Upper lobe of left lung (tissue), 4 donors: ENCODE measurements around the gene FUCA1.

Experiments
- CTCF ChIP-seq, 6 experiments: fragments of 450-650 bp in 4 of 6; fragments of 200-600 bp in 2 of 6; sonication (generic) in 2 of 6; IDR thresholded peaks; one replicate each; pipeline ENCODE4 v1.5.1; 2016 to 2019; ENCODE audit warnings: antibody characterized with exemption in 6 of 6
- EP300 ChIP-seq, 4 donors: sonication (generic); formaldehyde crosslinking; IDR thresholded peaks; one replicate each; pipeline ENCODE4 v1.5.1; 2017; ENCODE audit warnings: antibody characterized with exemption in 4 of 4, control low read depth in 2 of 4
- POLR2A ChIP-seq, 4 donors: fragments of 450-650 bp; IDR thresholded peaks; one replicate each; pipeline ENCODE4 v1.5.1; 2016 to 2017; ENCODE audit warnings: antibody characterized with exemption in 4 of 4, mild to moderate bottlenecking in 2 of 4
- POLR2AphosphoS5 ChIP-seq, 2 donors: sonication (generic); formaldehyde crosslinking; IDR thresholded peaks; one replicate each; pipeline ENCODE4 v1.5.1; 2017; ENCODE audit warnings: antibody characterized with exemption in 2 of 2

GRCh38 chr1:23814016-23814415 is 54.1 kb downstream of the FUCA1 start:
- TF ChIP-seq POLR2A (IDR thresholded peaks at IDR 0.05) = no peak
- no peak for TF ChIP-seq CTCF (IDR thresholded peaks at IDR 0.05)
- no peak for TF ChIP-seq POLR2AphosphoS5 (IDR thresholded peaks at IDR 0.05)
- no peak for TF ChIP-seq EP300 (IDR thresholded peaks at IDR 0.05)
